Activated naive CD4-positive, alpha-beta T cell treated with anti-CD3 and anti-CD28 coated beads, Interleukin-2, amount 50 U/mL, for 24 hours (primary cell): ENCODE measurements around the gene ABAT.
A peak's percentile ranks its signal among the peaks of the same experiment; 100 is the strongest.
"Not testable (repeated sequence)": the region's sequence is repeated elsewhere in the genome, so short reads cannot be mapped to it uniquely, and the experiment has no call there.

Experiments
- H3K27ac Mint-ChIP-seq: one replicate; pipeline ENCODE4 v1.8.0; 2021; ENCODE audit warnings: mild to moderate bottlenecking, mixed read lengths
- H3K27me3 Mint-ChIP-seq: one replicate; pipeline ENCODE4 v1.8.0; 2021; ENCODE audit warnings: mixed read lengths
- H3K36me3 Mint-ChIP-seq: one replicate; pipeline ENCODE4 v1.8.0; 2021; ENCODE audit warnings: mixed read lengths
- H3K4me1 Mint-ChIP-seq: one replicate; pipeline ENCODE4 v1.8.0; 2021; ENCODE audit warnings: mixed read lengths
- H3K4me3 Mint-ChIP-seq: one replicate; pipeline ENCODE4 v1.8.0; 2021; ENCODE audit warnings: mild to moderate bottlenecking, mixed read lengths
- H3K9me3 Mint-ChIP-seq: one replicate; pipeline ENCODE4 v1.8.0; 2021; ENCODE audit warnings: mixed read lengths

The ABAT gene

DNA sequence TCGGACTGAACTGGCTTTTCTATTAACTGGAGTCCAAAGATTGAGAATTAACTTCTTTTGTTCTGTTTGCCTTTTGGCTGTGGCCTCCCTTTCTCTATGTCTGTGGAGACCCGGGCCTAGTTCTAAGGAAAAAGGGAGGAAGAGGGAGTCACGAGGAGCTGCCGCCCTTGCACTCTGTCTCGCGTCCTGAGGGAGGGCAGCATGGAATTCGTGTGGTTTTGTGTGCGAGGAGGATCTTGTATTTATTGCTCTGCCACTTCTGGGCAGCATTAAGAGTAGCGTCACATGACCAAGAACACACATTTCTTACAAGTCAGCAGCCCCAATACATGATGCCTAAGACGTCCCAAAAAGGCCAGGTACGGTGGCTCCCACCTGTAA is 29.3 kb upstream of the ABAT start:
- H3K27ac Mint-ChIP-seq = peak overlapping the region; percentile 84
- H3K27me3 Mint-ChIP-seq = no peaks in the 10 kb centered on the region
- H3K9me3 Mint-ChIP-seq = no peaks in the 10 kb centered on the region
- H3K36me3 Mint-ChIP-seq = peaks cover 20% of the 10 kb centered on the region
- H3K4me3 Mint-ChIP-seq = no peak overlapping the region
- peaks cover 20% of the 10 kb centered on the region for H3K4me1 Mint-ChIP-seq

GRCh38 chr16:8645831-8646230 is 28.6 kb upstream of the ABAT start:
- Mint-ChIP-seq H3K36me3 (peaks cover 20% of the 10 kb centered on the region), H3K4me3 (no peak overlapping the region), H3K27me3 (no peaks in the 10 kb centered on the region), H3K9me3 (no peaks in the 10 kb centered on the region), H3K27ac (no peak overlapping the region), H3K4me1 (peaks cover 20% of the 10 kb centered on the region)

DNA sequence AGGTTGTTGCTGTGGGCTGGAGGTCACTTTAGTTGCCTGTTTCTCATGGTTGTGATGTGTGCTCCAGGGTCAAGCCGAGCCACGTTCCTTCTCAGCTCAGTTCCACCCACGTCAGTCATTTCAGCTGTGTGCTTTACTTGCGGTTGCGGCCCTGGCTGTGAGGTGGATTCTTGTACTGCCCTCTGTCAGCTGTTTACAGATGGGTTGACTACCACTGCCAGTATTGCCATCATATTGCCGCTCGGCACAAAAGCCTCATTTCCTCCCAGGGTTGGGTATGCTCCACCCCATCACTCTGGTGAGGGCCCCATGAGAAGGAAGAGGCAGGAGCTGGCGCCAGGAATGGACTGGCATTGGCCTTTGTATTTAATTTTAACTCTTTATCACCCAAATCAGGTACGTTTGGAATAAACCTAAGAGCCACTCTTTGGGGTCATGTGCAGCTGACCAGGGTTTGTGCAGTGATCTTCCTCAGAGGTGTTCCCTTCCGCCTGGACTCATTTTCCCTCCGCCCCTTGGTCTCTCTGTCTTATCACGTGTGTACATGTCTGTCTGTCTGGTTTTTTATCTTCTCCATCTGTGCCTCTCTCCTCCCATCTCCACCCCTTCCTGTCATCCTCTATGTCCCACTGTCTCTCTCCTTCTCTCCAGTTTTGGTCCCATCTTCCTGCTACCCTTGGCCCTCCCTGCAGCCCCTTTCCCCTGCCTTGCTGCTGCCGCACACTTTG is 27.9 kb upstream of the ABAT start:
- no peaks in the 10 kb centered on the region for H3K9me3 Mint-ChIP-seq
- H3K27me3 Mint-ChIP-seq = no peaks in the 10 kb centered on the region
- H3K27ac Mint-ChIP-seq = no peak overlapping the region
- no peak overlapping the region for H3K4me3 Mint-ChIP-seq
- H3K4me1 Mint-ChIP-seq = peaks cover 20% of the 10 kb centered on the region
- H3K36me3 Mint-ChIP-seq = peaks cover 19% of the 10 kb centered on the region

DNA sequence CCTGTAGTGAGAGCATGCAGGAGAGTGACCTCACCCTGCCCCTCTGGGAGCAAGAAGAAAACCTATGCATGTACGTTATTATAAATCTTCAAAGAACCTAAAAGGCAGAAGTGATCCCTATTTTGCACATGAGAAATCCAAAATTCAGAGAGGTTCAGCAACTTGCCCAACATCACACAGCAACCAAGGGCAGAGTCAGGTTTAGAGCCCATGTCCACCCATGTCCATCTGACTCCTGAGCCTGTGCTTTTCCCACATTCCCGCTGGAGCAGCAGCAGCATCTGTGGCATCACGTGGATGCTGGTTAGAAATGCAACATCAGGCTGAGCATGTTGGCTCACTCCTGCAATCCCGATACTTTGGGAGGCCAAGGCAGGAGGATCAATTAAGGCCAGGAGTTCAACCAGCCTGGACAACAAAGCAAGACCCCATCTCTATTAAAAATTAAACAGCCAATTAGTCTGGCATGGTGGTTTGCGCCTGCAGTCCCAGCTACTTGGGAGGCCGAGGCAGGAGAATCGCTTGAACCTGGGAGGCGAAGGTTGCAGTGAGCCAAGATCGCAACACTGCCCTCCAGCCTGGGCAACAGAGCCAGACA is 26.6 kb upstream of the ABAT start:
- H3K4me1 Mint-ChIP-seq = peaks cover 20% of the 10 kb centered on the region
- no peak overlapping the region for H3K4me3 Mint-ChIP-seq
- H3K27ac Mint-ChIP-seq = no peak overlapping the region
- H3K9me3 Mint-ChIP-seq = no peaks in the 10 kb centered on the region
- H3K36me3 Mint-ChIP-seq = peaks cover 11% of the 10 kb centered on the region
- H3K27me3 Mint-ChIP-seq = no peaks in the 10 kb centered on the region

- no peak overlapping the region for H3K27ac Mint-ChIP-seq
Observed at GRCh38 chr16:8648877-8649276, 25.5 kb upstream of the ABAT start.

GRCh38 chr16:8649829-8650554 is 24.4 kb upstream of the ABAT start:
- Mint-ChIP-seq H3K27me3 (no peaks in the 10 kb centered on the region), H3K9me3 (no peaks in the 10 kb centered on the region), H3K4me3 (no peak overlapping the region), H3K27ac (no peak overlapping the region), H3K4me1 (peaks cover 6% of the 10 kb centered on the region), H3K36me3 (peaks cover 6% of the 10 kb centered on the region)

More at GRCh38 chr16:8648877-8649276, 25.5 kb upstream of the ABAT start:
- H3K9me3 Mint-ChIP-seq = no peaks in the 10 kb centered on the region
- peaks cover 6% of the 10 kb centered on the region for H3K36me3 Mint-ChIP-seq
- no peak overlapping the region for H3K4me3 Mint-ChIP-seq
- no peaks in the 10 kb centered on the region for H3K27me3 Mint-ChIP-seq
- H3K4me1 Mint-ChIP-seq = peaks cover 17% of the 10 kb centered on the region

- H3K27ac Mint-ChIP-seq, H3K36me3 Mint-ChIP-seq, H3K9me3 Mint-ChIP-seq, H3K4me3 Mint-ChIP-seq, H3K27me3 Mint-ChIP-seq, H3K4me1 Mint-ChIP-seq: not testable (repeated sequence)
Observed at GRCh38 chr16:8651958-8652357, 22.5 kb upstream of the ABAT start.

DNA sequence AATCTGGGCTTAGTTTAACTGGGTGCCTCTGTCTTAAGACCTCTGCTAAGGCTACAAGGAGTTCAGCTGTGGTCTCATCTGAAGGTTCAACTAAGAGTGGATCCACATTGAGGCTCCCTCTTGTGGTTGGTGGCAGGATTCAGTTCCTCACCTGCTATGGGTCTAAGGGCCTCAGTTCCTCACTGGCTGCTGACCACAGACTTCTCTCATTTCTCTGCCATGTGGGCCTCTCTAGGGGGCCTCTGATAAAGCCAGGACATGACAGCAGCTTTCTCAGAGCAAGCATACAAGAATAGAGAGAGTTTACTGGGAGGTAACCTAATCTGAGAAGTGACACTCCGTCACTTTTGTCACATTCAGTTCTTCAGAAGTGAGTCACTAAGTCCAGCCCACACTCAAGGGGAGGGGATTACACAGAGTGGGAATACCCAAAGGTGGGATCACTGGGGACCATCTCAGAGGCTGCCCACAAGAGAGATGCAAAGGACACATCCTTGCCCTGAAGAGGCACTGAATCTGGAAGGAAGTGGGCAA is 19.2 kb upstream of the ABAT start:
- Mint-ChIP-seq H3K4me1 (no peaks in the 10 kb centered on the region), H3K27me3 (no peaks in the 10 kb centered on the region), H3K27ac (no peak overlapping the region), H3K4me3 (no peak overlapping the region), H3K9me3 (no peaks in the 10 kb centered on the region), H3K36me3 (peaks cover 1% of the 10 kb centered on the region)

GRCh38 chr16:8656376-8656775 is 18.0 kb upstream of the ABAT start:
- Mint-ChIP-seq H3K36me3 (peaks cover 1% of the 10 kb centered on the region), H3K9me3 (no peaks in the 10 kb centered on the region), H3K27ac (no peak overlapping the region), H3K4me1 (no peaks in the 10 kb centered on the region), H3K27me3 (no peaks in the 10 kb centered on the region), H3K4me3 (no peak overlapping the region)

GRCh38 chr16:8660841-8661301 is 13.5 kb upstream of the ABAT start:
- H3K9me3 Mint-ChIP-seq = no peaks in the 10 kb centered on the region
- no peak overlapping the region for H3K27ac Mint-ChIP-seq
- H3K4me3 Mint-ChIP-seq = no peak overlapping the region
- H3K4me1 Mint-ChIP-seq = no peaks in the 10 kb centered on the region
- no peaks in the 10 kb centered on the region for H3K27me3 Mint-ChIP-seq
- H3K36me3 Mint-ChIP-seq = peaks cover 3% of the 10 kb centered on the region

DNA sequence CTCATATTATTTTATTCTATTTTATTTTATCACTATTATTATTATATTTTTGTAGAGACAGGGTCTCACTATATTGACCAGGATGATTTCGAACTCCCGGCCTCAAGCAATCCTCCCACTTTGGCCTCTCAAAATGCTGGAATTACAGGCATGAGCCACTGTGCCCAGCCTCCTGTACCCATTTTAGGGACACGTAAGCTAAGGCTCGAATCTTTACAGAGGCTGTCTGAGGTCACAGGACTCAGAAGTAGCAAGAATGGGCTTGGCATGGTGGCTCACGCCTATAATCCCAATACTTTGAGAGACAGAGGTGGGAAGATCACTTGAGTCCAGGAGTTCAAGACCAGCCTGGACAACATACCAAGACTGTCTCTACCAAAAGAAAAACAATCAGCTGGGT is 12.7 kb upstream of the ABAT start:
- Mint-ChIP-seq H3K4me3 (no peak overlapping the region), H3K27me3 (no peaks in the 10 kb centered on the region), H3K36me3 (peaks cover 3% of the 10 kb centered on the region), H3K27ac (no peak overlapping the region), H3K4me1 (no peaks in the 10 kb centered on the region), H3K9me3 (no peaks in the 10 kb centered on the region)

DNA sequence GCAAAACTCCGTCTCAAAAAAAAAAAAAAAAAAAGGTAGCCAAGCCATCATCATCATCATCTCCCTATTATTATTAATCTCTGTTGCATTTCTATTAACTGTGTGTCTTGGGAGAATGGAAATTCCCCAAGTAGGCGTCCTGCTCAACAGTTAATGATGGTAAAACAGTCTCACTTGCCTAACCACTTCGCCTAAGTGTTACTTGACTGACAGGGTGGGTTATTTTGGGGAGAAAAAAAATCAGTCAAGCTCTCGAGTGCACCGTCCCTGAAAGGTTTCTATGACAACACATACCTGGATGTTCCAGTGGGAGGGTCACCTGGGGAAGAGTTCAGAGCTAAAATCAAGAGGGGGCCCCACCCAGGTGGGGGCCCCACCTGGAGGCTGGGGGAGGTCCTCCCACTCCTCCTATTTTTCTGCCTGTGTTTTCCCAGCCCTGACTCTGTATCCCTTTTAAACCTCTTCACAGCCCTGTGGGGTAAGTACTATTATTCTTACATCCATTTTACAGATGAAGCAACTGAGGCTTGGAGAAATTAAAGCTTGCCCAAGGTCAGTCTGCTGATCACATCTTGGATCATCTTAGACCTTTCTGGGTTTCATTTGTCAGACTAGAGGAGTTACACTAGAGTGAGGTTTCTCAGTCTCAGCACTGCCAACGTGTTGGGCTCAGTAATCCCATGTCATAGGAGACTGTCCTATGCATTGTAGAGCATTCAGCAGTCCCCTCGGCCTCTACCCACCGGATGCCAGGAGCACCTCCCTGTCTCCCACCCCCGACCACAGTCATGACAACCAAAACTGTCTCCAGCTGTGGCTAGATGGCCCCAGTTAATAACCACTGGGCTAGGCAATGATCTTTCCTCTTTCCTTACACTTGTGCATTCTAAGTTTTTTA is 11.0 kb upstream of the ABAT start:
- H3K4me3 Mint-ChIP-seq = no peak overlapping the region
- no peaks in the 10 kb centered on the region for H3K27me3 Mint-ChIP-seq
- no peak overlapping the region for H3K27ac Mint-ChIP-seq
- H3K36me3 Mint-ChIP-seq = peaks cover 7% of the 10 kb centered on the region
- H3K4me1 Mint-ChIP-seq = no peaks in the 10 kb centered on the region
- no peaks in the 10 kb centered on the region for H3K9me3 Mint-ChIP-seq

DNA sequence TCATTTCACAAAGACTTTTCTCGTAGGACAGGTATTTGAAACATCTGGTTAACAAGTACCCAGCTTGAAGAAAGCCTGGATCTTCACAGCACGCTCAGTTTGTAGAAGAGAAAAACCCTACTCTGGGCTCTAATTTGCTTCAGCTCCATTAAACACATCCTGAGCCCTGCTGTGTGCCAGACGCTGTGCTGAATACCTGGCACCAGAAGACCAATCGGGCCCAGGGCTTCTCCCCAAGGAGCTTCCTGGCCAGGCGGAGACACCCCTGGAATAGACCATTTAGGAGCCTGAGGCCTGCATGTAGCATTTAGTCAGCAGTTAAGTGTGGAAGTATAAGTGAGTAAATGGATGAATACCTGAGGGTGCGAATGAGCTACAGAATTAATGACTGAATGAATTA is 8.9 kb upstream of the ABAT start:
- Mint-ChIP-seq H3K27ac (no peak overlapping the region), H3K27me3 (no peaks in the 10 kb centered on the region), H3K9me3 (no peaks in the 10 kb centered on the region), H3K4me3 (no peak overlapping the region), H3K36me3 (peaks cover 7% of the 10 kb centered on the region), H3K4me1 (no peaks in the 10 kb centered on the region)

GRCh38 chr16:8667492-8667891 is 6.9 kb upstream of the ABAT start:
- Mint-ChIP-seq H3K27ac (no peak overlapping the region), H3K9me3 (no peaks in the 10 kb centered on the region), H3K36me3 (peaks cover 7% of the 10 kb centered on the region), H3K4me3 (no peak overlapping the region), H3K27me3 (no peaks in the 10 kb centered on the region), H3K4me1 (no peaks in the 10 kb centered on the region)

- Mint-ChIP-seq H3K4me1 (no peaks in the 10 kb centered on the region), H3K4me3 (no peak overlapping the region), H3K9me3 (no peaks in the 10 kb centered on the region)
Observed at GRCh38 chr16:8668113-8668512, 6.3 kb upstream of the ABAT start.

More at GRCh38 chr16:8668113-8668512, 6.3 kb upstream of the ABAT start:
- H3K27ac Mint-ChIP-seq = no peak overlapping the region
- peaks cover 7% of the 10 kb centered on the region for H3K36me3 Mint-ChIP-seq
- no peaks in the 10 kb centered on the region for H3K27me3 Mint-ChIP-seq
